ENCODE measurements around the gene RAB1B.
A peak's percentile ranks its signal among the peaks of the same experiment; 100 is the strongest.
"Not testable (repeated sequence)": the region's sequence is repeated elsewhere in the genome, so short reads cannot be mapped to it uniquely, and the experiment has no call there.

Gene RAB1B

DNA sequence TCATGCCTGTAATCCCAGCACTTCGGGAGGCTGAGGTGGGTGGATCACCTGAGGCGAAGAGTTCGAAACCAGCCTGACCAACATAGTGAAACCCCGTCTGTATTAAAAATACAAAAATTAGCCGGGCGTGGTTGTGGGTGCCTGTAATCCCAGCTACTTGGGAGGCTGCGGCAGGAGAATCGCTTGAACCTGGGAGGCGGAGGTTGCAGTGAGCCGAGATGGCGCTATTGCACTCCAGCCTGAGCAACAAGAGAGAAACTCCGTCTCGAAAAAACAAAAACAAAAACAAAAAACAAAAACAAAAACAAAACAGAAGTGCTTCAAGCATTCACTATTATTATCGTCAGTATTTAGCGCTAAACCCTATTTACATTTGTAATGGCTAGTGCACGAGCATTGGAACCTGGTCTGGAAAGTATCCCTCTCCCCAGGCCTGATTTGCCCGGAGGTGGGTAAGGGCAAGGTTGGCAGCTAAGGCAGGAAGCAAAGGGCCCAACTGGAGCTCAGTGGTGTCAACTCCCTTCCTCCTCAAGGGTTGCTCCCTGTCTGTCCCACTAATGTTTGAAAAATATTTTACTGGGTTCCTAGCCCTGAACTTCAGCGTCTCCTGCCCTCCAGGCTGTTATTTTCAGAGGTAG lies 42.5 kb downstream of the RAB1B start:
- not testable (repeated sequence) for DNase-seq

DNA sequence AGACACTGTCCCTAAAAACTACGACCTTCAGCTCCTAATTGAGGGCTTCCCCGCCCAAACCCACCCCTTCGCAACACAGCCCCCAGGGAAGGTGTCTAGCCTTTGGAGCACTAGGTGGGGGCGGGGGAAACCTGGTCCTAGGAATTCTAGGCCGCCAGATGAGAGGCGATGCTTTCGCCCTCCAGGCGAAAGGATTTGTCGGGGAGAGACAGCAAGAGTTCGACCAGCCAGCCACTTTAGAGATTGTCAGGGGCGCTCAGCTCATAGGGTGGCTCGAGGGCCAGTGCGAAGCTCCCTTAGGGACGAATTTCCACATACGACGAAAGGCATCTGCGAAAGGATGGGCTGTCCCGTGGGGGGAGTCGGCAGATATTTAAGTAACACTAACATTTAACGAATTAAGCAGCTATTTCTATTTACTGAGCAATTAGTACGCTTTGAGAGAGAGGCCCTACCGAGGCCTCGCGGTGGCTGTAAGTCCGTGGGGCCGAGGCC lies 43.1 kb downstream of the RAB1B start:
- no peak for DNase-seq

DNA sequence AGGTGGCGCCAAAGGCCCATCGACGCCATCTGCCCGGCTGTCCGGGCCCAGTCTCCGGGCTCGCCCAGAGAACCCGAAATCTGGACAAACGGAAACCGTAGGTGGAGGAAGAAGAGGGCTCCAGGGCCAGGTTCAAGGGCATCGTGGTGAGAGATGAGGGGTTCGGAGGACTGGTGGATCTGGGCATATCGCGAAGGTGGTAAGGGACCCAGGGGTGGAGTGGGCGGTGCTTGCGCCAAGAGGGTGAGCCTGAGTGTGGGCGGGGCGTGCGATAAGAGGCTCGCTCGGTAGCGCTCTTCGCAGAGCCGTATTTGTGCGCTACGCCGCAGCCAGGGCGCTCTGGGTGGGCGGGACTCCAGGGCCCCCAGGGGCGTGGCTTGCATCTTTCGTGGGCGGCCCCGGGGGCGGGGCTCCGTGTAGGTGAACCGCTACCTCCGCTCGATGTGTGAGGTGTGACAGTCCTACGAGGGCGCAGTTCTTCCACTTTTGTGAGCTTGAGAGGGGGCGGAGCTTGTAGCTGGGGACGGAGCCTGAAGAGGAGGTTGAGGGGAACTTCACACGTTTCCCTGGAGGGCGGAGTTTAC lies 43.6 kb downstream of the RAB1B start:
- DNase-seq = peak; percentile 90

DNA sequence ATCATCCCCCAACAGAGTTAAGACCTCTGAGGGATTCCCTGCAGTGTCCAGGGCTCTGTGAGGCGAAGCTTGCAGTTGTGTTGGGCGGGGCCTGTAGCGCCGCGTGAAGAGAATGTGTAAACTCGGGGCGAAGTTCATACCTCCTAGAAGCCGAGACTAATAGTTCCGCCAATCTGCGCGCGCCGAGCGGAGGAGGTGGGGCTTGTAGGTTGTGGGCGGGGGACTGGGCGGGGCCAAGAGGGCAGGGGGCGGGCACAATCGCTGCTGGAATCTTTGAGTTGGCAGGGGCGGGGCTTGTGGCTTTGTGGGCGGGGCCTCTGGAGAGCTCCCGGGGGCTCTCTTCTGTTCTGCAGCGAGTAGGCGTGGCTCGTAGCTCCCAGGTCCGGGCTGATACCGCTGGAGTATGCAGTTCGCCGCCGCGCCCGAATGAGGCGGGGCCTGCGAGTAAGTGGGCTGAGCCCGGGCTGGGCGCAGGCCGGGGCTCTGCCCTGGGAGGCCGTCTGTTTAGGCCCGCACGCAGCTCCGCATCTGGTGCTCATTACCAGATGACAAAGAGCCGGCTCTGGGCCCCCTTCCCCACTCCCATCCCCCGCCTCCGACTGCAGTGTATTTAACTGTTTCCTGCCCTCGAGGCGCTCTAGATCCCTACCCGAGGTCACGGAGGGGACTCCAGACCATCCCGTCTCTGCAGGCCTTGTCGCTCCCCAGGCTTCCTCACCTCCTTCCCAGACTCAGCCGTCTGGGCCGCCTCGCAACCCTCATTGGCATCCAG lies 44.3 kb downstream of the RAB1B start:
- peak; percentile 100 for DNase-seq

DNA sequence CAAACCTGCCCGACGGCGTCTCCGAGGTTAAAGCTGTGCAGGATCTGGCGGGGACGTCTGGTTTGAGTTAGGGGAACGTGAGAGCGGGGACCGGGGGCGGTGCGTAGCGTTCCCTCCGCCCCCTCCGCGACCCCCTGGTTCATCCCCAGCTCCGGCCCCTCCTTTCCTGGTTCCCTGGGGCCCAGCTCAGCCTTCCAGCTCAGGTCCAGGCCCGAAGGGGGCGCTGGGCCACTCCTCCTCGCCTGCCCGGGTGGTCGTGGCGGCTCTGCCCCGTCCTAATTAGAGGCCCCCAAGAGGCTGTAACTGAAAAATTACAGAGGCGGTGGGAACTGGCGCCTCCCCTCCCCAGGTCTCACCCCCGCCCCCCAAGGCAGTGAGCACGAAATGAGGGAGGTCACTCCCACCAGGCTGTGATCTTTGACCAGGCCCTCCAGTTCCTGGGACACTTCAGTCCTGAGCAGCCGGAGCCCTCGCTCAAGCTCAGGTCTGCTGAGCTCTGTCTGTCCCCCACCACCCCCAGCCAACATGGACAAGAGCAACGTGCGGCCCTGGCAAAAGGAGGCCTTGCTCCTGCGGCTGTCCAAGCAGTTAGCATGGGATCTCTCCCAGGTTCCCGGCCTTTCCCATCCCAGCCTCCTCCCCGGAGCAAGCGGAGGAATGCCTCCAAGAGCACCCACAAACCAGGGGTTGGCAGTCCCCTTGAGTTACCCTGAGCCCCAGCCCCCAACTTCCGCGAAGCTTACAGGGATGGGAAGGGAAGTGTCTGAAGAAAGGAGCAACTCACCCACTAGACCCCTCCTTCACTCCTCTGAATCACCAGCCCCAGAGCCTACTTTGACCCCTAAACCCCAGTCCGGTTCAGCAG lies 45.1 kb downstream of the RAB1B start:
- no peak for DNase-seq

DNA sequence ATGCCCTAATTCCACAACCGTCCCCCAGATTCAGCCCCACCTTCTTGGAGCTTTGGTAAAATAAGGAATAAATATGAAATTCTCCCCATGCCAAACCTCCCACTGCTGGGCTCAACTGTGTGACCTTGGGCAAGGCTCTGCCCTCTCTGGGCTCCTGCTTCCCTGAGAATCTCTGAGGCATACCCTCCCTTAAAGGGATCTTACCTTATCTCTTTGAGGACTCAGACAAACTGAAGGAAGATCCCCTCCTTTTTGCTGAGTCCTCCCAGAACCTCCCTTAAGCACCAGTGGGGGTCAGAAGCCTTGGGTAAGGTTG lies 45.7 kb downstream of the RAB1B start:
- no peak for DNase-seq

DNA sequence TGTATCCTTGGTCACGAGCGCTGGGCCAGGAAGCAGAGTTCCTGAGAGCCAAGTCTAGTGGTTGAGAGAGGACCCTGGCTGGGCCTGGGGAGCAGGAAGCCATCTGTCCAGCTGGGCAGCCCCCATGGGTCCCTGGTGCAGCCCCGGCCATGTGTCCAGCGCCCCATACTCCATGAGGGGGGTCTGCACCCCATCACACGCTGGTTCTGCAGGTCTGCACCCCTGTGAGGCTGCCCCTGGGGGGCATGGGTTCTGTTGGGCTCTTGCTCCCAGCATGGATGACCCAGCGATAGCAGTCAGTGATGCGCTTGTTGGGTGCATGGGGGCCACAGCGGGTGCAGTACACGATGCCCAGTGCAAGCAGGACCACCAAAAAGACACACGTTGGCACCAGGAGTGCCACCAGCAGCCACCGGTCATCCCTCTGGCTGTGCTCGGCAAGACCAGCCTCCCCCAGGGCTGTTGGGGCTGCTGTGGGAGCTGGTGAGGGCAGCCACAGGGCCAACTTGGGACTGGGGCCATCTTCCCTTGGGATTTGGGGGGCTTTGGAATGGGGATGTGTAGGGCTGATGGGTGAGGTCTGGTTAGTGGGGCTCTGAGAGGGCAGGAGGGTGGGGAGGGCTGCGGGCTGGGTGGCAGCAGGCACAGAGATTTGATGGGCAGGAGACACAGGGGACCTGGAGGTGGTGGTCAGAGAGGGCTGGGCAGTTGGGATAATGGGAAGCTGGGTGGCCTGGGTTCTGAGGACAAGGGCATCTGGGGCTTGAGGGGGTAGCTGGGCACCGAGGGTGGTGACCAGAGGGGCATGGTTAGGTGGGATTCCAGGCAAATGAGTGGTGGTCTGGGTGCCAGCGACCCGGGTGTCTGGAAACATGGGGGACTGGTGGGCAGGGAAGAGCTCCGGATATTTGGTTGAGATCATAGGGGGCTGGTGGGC lies 46.4 kb downstream of the RAB1B start:
- DNase-seq = no peak

DNA sequence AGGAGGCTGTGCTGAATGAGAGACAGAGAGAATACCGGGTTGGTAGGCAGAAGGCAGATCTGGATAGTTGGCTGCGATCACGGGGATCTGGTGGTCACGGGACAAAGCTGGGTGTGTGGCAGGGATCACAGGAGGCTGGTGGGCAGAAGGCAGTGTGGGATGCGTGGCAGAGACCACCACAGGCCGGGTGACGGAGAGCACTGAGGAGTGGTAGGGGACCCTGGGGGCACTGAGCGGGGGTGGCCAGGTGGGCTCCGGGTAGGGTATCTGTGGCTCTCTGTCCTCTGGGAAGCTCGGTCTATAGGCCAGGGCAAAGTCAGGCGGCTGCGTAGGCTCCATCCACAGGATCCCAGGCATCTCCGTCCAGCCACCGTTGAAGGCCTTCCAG lies 47.1 kb downstream of the RAB1B start:
- no peak for DNase-seq

DNA sequence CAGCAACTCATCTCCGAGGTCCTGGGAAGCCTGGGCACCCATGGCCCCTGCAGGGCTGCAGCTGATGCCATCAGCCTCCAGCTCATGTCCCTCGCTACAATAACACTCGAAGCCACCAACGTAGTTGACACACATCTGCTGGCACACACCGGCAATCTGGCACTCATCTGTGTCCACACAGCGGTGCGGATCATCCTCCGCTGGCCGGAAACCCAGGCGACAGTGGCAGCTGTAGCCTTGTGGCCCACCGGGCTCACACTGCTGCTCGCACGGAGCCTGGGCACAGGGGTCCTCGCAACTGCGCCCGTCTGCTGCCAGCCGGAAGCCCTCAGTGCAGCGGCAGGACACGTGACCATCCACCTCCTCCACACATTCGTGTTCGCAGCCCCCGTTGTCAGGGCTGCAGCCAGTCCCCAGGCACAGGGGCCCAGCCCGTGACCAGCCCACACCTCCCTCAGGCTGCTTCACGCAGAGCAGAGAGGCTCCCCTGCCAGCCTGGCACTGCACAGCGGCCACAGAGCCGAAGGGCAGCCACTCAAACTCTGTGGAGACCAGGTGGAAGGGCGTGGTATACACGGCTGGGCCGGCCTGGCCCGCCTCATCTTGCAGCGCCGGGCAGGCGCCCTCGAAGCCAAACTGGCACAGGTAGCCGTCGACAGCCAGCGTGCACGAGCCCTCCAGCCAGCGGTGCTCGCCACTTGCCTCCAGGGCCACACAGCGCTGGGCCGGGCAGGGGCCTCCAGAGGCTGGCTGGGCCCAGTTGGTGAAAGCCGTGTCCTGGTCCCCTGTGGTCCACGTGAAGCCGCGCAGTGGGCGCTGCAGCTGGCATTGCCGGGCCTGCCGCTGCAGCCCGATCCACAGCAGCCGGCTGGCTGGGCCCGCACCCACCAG lies 47.7 kb downstream of the RAB1B start:
- DNase-seq = no peak

DNA sequence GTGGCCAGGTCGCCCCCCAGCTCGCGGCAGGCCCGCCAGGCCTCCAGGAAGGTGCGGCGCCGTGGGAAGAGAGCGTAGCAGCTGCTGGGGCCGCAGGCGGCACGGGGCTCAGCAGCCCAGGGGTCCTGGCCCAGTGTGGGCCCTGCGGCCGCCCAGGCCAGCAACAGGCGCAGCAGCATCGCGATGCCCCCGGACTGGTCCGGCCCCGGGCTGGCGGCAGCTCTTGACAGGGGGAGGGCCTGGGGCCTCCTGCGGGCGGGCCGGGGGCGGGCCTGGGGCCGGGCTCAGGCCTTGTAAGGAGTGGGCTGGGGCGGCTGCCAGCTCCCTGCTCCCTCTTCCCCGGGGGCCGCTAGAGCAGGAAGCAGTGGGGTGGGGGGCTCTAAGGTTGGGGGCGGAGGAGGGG lies 48.4 kb downstream of the RAB1B start, which contains the start of gene CD248:
Gene CD248, minus strand, starts transcription at position 196 of the 403 bp plus-strand sequence. Its CDS starts 17 bp downstream, at position 179.
- peak; percentile 93 for DNase-seq

DNA sequence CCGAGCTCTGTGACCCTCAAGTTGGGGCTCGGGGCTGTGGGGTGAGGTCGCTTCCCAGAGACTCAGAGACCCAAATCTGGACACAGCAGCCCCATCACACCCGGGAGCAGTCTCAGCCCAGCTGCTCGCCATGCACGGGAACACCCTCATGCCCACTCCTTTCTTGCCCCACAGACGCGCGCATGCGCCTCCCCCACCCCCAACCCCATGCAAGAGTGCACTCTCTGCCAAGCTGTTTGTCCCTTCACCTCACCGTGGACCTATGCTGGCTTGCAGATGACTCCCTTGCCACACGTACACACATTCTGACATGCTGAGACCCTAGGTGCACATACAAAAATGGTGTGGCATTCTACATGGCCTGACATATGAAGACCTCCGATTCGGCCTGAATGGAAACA lies 48.9 kb downstream of the RAB1B start:
- peak; percentile 82 for DNase-seq

DNA sequence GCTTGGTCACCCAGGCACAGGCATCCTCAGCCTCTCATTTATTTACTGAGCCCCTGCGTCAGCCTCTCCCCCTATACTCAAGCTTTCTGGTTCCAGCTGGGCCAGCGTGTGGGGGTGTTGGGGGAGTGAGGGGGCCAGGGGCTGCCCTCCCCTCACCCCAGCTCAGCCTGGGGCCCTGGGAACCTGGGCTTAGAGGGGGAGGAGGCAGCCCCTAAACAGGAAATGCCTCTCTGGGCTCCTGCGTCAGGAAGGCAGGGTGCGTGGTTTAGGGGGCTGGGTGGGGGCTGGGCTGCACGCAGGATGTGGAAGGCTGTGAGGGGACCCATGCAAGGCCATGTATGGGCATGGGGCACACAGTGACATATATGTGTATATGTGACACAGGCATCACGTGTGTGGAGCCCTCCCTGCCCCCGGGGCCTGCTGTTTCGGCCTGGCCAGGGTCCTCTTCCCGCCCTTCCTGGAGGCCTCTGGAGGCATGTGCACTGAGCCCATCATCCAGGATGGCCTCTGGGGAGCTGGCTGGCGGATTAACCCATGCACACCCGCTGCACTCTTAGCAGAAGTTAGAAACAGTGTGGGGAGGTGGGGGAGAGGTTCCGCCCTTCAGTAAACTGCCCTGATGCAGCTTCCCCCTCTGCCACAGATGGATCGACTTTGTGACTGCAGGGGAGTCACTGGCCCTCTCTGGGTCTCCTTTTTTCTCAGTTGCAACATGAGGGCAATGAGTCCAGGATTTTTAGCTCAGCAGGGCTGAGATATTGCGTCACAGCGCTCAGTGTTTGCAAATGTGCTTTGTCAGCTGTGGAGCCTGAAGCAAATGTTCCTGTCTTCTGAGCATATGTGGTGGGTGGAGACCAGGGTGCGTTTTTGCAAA lies 49.5 kb downstream of the RAB1B start:
- DNase-seq = peak; percentile 91

DNA sequence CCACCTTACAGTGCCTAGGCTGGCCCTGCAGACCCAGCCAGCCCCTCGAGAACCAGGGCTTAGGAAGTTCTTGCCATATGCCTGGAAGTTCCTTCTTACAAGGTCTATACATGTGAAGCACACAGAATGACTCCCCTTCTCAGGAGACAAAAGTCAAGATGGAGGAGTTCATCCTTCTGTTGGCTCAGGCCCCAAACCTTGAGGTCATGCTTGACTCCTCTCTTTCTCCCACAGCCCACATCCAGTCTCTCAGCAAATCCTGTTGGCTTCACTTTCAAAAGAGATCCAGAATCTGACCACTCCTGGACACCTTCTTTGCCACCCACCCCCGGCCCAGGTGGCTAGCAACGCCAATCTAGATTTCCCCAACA lies 50.1 kb downstream of the RAB1B start:
- DNase-seq = peak; percentile 63

DNA sequence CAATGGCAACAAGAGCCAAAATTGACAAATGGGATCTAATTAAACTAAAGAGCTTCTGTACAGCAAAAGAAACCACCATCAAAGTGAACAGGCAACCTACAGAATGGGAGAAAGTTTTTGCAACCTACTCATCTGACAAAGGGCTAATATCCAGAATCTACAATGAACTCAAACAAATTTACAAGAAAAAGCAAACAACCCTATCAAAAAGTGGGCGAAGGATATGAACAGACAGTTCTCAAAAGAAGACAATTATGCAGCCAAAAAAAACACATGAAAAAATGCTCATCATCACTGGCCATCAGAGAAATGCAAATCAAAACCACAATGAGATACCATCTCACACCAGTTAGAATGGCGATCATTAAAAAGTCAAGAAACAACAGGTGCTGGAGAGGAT lies 51.9 kb downstream of the RAB1B start:
- DNase-seq = not testable (repeated sequence)

DNA sequence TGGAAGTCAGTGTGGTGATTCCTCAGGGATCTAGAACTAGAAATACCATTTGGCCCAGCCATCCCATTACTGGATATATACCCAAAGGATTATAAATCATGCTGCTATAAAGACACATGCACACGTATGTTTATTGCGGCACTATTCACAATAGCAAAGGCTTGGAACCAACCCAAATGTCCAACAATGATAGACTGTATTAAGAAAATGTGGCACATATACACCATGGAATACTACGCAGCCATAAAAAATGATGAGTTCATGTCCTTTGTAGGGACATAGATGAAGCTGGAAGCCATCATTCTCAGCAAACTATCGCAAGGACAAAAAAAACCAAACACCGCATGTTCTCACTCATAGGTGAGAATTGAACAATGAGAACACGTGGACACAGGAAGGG lies 52.3 kb downstream of the RAB1B start:
- DNase-seq = not testable (repeated sequence)

DNA sequence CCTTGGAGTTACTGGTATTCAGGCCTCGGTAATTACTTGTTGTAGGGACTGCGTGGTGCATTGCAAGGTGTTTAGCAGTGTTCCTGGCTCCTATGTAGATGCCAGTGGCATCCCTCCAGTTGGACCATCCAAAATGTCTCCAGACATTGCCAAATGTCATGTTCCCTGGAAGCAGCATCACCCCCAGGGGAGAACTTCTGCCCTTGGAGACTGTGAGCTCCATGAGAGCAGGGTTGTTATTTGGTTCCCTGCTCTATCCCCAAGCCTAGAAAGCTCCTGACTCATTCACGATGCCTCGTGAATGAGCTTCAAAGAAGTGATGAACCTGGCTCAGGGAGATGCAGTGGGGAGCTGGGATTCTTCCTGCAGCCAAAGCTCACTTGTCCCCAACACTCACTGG lies 53.2 kb downstream of the RAB1B start:
- DNase-seq = no peak

DNA sequence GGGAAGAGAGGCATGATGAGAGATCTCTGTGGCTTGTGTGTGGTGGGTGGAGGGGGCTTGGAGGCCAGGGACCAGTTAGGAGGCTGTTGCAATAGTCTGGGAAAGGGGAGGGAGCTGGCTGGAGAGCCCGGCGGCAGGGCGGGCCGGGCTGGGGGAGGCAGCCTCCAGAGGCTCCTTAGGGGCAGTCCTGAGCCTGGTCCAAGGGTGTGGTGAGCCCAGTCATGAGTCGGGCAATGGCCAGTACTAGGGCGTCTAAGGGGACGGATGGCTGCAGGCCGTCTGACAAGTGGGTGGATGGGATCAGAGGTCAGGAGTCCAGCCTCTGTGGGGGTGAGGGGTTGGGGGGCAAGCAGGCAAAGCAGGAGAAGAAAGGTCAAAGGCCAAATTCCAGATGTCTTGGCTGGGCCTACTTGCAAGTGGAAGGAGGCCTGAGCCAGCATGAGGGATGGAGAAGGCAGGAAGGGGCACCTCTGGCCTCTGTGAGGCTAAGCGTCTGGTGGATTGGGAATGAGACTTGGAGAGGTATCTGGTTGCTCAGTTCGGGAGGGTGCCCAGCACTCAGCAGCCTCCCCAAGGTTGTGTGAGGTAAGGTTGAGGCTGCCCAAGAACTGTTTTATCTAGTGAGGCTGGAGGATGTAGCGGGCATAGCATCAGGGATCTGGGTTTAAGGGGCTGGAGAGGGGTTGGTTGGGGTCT lies 54.4 kb downstream of the RAB1B start:
- DNase-seq = peak; percentile 50

DNA sequence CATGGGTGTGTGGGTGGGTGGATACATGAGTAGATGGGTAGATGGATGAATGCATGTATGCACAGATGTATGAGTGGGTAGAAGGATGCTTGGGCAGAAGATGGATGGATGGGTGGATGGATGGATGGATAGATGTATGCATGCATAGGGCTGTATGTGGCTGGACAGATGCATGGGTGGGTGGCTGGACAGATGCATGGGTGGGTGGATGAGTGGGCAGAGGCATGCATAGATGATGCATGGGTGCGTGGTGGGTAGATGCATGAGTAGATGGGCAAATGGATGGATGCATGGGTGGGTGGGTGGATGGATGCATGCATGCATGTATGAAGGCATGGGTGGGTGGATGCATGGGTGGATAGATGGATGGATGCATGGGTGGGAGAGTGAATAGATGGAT lies 55.2 kb downstream of the RAB1B start:
- no peak for DNase-seq

DNA sequence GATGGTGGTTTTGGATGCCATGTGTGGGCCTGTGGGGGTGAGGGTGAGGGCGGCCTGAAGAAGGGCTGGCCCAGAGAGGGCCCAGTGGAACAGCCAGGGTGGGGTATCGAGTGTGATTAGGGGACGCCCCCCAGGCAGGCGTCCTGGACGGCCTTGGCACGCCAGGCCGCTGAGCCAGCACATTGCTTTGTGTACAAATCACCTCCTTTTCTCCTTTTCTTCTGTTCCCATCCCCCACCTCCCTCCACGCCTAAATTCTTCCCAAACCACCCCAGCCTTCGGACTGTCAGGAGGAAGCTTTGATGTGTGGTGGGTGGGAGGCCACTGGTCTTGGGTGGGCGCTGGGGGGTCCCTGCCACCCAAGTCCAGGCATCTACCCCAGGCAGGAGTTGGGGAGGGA lies 56.2 kb downstream of the RAB1B start:
- peak; percentile 80 for DNase-seq
